HG03558 (cell line): ENCODE measurements around the gene COL23A1.

Experiments used
- ATAC-seq: cut with Tn5 transposase; IDR thresholded peaks from one replicate; pipeline ENCODE4 v1.9.1; 2021; ENCODE audit warnings: moderate number of reproducible peaks; ENCODE audit not compliant: unreplicated experiment; ENCODE audit errors: extremely low read depth

Gene COL23A1

GRCh38 chr5:178335302-178336030 lies 254.7 kb downstream of the COL23A1 start:
- no peak for ATAC-seq

GRCh38 chr5:178334861-178335260 lies 255.3 kb downstream of the COL23A1 start:
- no peak for ATAC-seq

- ATAC-seq = no peak
Measured at GRCh38 chr5:178333821-178334481, 256.2 kb downstream of the COL23A1 start.

- ATAC-seq = no peak
Measured at GRCh38 chr5:178332210-178332641, 258.0 kb downstream of the COL23A1 start.

- ATAC-seq = no peak
Measured at GRCh38 chr5:178331491-178331996, 258.6 kb downstream of the COL23A1 start.

- no peak for ATAC-seq
Measured at GRCh38 chr5:178330791-178331404, 259.3 kb downstream of the COL23A1 start.

GRCh38 chr5:178328826-178329730 lies 261.1 kb downstream of the COL23A1 start:
- ATAC-seq = no peak

- ATAC-seq = no peak
Measured at GRCh38 chr5:178327931-178328711, 262.1 kb downstream of the COL23A1 start.

- ATAC-seq = no peak
Measured at GRCh38 chr5:178327446-178327845, 262.7 kb downstream of the COL23A1 start.

- no peak for ATAC-seq
Measured at GRCh38 chr5:178326374-178326715, 263.8 kb downstream of the COL23A1 start.

- no peak for ATAC-seq
Measured at GRCh38 chr5:178325679-178326373, 264.4 kb downstream of the COL23A1 start.

GRCh38 chr5:178325311-178325678 lies 264.9 kb downstream of the COL23A1 start:
- no peak for ATAC-seq

- no peak for ATAC-seq
Measured at GRCh38 chr5:178324481-178325310, 265.5 kb downstream of the COL23A1 start.

GRCh38 chr5:178323961-178324360 lies 266.2 kb downstream of the COL23A1 start:
- ATAC-seq = no peak

GRCh38 chr5:178323541-178323865 lies 266.7 kb downstream of the COL23A1 start:
- ATAC-seq = no peak

GRCh38 chr5:178322736-178323540 lies 267.3 kb downstream of the COL23A1 start:
- no peak for ATAC-seq

GRCh38 chr5:178320281-178320855 lies 269.8 kb downstream of the COL23A1 start:
- no peak for ATAC-seq
